GM20000 (cell line): ENCODE data around the gene PROK1.
"Not testable (repeated sequence)": the region's sequence is repeated elsewhere in the genome, so short reads cannot be mapped to it uniquely, and the experiment has no call there.

Experiments used
- DNase-seq: peaks from one replicate; pipeline ENCODE4 v3.0.0; 2012; ENCODE audit warnings: low spot score
- CTCF ChIP-seq: IDR thresholded peaks from 2 replicates; pipeline ENCODE4 v1.5.1; 2012; ENCODE audit warnings: mild to moderate bottlenecking, control low read depth; ENCODE audit errors: extremely low read depth, missing control alignments

PROK1 gene

DNA sequence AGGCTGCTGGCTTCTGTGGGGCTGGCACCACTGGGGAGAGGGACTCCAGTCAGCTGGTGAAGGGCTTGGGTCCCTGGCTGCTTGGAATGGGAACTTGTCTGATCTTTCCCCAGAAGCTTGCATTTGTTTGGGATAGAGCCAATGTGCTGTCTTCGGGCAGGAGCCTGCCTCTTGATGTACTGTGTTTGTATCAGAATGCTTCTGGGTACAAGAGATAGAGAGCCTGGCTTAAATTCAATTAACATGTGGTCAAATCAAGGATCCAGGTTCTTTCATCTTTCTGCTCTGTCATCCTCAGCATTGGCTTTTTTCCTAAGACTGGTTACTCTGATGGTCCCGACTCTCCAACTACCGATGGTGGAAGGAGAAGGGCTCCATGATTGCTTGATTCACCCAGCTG lies 16.0 kb upstream of the PROK1 start:
- TF ChIP-seq CTCF: no peak
- no peak for DNase-seq

- no peak for TF ChIP-seq CTCF
- DNase-seq: no peak
These were observed 14.3 kb upstream of the PROK1 start for GRCh38 chr1:110436635-110437034.

DNA sequence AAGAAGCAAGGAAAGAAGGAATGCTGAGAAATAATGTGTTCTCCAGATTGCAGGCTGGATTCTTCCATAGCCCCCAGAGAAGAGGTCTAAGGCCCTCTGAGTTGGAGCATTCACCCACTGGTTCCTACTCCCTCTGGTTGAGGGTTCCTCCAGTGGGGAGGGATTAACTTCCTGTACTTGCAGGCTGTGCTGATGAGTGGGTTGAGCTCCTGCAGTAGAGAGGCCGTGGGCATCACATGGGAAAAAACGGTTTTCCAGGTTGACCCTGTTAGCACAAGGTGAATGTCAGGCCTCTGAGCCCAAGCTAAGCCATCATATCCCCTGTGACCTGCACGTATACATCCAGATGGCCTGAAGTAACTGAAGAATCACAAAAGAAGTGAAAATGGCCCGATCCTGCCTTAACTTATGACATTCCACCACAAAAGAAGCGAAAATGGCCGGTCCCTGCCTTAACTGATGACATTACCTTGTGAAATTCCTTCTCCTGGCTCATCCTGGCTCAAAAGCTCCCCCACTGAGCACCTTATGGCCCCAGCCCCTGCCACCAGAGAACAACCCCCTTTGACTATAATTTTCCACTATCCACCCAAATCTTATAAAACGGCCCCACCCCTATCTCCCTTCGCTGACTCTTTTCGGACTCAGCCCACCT lies 13.2 kb upstream of the PROK1 start:
- DNase-seq: not testable (repeated sequence)

- no peak for DNase-seq
- no peak for TF ChIP-seq CTCF
These were observed 12.1 kb upstream of the PROK1 start for GRCh38 chr1:110438893-110439292.

GRCh38 chr1:110439873-110440272 lies 11.1 kb upstream of the PROK1 start:
- DNase-seq: not testable (repeated sequence)

- no peak for DNase-seq
These were observed 10.1 kb upstream of the PROK1 start for GRCh38 chr1:110440877-110441276.

GRCh38 chr1:110441888-110442287 lies 9.1 kb upstream of the PROK1 start:
- DNase-seq: no peak
- no peak for TF ChIP-seq CTCF

More at GRCh38 chr1:110440877-110441276, 10.1 kb upstream of the PROK1 start:
- TF ChIP-seq CTCF: no peak

DNA sequence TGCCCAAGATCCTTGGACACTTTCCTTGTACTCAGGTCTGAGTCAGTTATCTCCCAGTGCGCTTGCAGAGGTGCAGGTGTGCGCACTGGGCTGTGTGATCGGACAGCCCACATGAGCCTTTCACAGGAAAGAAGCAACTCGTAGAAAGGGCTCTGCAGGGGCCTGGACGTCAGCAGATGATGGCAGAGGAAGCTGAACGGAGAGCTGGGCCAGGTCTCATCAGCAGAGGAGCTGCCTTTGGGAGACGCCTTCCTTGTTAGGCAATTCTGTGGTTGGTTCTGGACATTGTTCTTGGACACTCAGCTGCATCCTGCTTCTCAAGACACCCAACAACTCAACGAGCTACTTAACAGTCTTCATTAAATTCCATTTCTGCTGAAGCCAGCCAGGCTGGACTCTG lies 7.5 kb upstream of the PROK1 start:
- no peak for TF ChIP-seq CTCF
- DNase-seq: no peak
